K562 (cell line): ENCODE measurements around the gene PHF5A. TPM values are rescaled to one million over a fixed set of nuclear protein-coding genes. Genes with fewer than 3 reads are reported as not detected.

ENCODE experiments used
- E2F6 ChIP-seq, 2 experiments: IDR thresholded peaks; 2 replicates each; pipeline ENCODE4 v1.6.1; 2011; ENCODE audit warnings: borderline replicate concordance in 1 of 2, control low read depth in 1 of 2, low read depth in 1 of 2, low read length in 1 of 2, mild to moderate bottlenecking in 1 of 2, mixed read lengths in 1 of 2, moderate library complexity in 1 of 2; ENCODE audit not compliant: insufficient read depth in 1 of 2, insufficient read length in 1 of 2, poor library complexity in 1 of 2, severe bottlenecking in 1 of 2; ENCODE audit errors: extremely low read depth in 1 of 2
- ELF1 ChIP-seq: fragments of 200-800 bp; sonication (Bioruptor generic); IDR thresholded peaks from 2 replicates; pipeline ENCODE4 v1.6.1; 2016; ENCODE audit warnings: missing genetic modification characterization, missing compliant biosample characterization
- FOXO4 ChIP-seq: fragments of 450-650 bp; formaldehyde crosslinking; IDR thresholded peaks from 2 replicates; pipeline ENCODE4 v1.4.0; 2020; ENCODE audit warnings: mild to moderate bottlenecking, moderate library complexity
- GTF2A2 ChIP-seq: IDR thresholded peaks from 2 replicates; pipeline ENCODE4 v1.6.1; 2016; ENCODE audit warnings: mild to moderate bottlenecking, missing genetic modification characterization, missing compliant biosample characterization
- HDAC1 ChIP-seq, 2 experiments: fragments of 450-650 bp; IDR thresholded peaks; 2 replicates each; pipeline ENCODE4 v1.6.1; 2016 to 2017; ENCODE audit warnings: inconsistent platforms in 1 of 2, mild to moderate bottlenecking in 1 of 2, moderate library complexity in 1 of 2
- KAT8 ChIP-seq: fragments of 450-650 bp; IDR thresholded peaks from 2 replicates; pipeline ENCODE4 v1.6.1; 2016; ENCODE audit warnings: low read depth, mild to moderate bottlenecking
- MCM3 ChIP-seq: fragments of 450-650 bp; IDR thresholded peaks from 2 replicates; pipeline ENCODE4 v1.6.1; 2016
- NCOA6 ChIP-seq: fragments of 450-650 bp; IDR thresholded peaks from 2 replicates; pipeline ENCODE4 v1.6.1; 2017; ENCODE audit warnings: mild to moderate bottlenecking
- RBBP5 ChIP-seq: fragments of 200-600 bp; sonication (generic); IDR thresholded peaks from 2 replicates; pipeline ENCODE4 v1.6.1; 2012; ENCODE audit warnings: borderline replicate concordance, mild to moderate bottlenecking, low read length, control low read depth, inconsistent platforms; ENCODE audit not compliant: insufficient read depth, poor library complexity, severe bottlenecking
- SFPQ ChIP-seq: fragments of 200-400 bp; formaldehyde crosslinking; IDR thresholded peaks from 2 replicates; pipeline ENCODE4 v1.6.1; 2017; ENCODE audit warnings: mild to moderate bottlenecking, low read depth, low read length, moderate library complexity
- SMARCC2 ChIP-seq: fragments of 450-650 bp; IDR thresholded peaks from 2 replicates; pipeline ENCODE4 v1.6.1; 2017; ENCODE audit warnings: antibody characterized with exemption, moderate library complexity, mild to moderate bottlenecking, low read depth
- SRSF9 ChIP-seq: fragments of 200-400 bp; formaldehyde crosslinking; IDR thresholded peaks from 2 replicates; pipeline ENCODE4 v1.6.1; 2017; ENCODE audit warnings: low read depth, low read length, borderline replicate concordance
- STAT6 ChIP-seq: sonication (generic); formaldehyde crosslinking; IDR thresholded peaks from 2 replicates; pipeline ENCODE4 v1.8.1; 2023; ENCODE audit warnings: mild to moderate bottlenecking, missing genetic modification reagents
- ZBTB49 ChIP-seq: sonication (generic); formaldehyde crosslinking; IDR thresholded peaks from 2 replicates; pipeline ENCODE4 v1.8.0; 2022; ENCODE audit warnings: missing genetic modification reagents, mild to moderate bottlenecking, borderline replicate concordance
- ZNF23 ChIP-seq: fragments of 250-450 bp; sonication (Bioruptor Pico); IDR thresholded peaks from 2 replicates; pipeline ENCODE4 v1.4.0; 2020; ENCODE audit warnings: mild to moderate bottlenecking
- ZNF253 ChIP-seq: fragments of 250-450 bp; sonication (Bioruptor Pico); conservative IDR thresholded peaks from 2 replicates; pipeline ENCODE4 v1.6.1; 2021; ENCODE audit warnings: mild to moderate bottlenecking
- ZNF436 ChIP-seq: fragments of 250-450, 450-650 bp; sonication (Bioruptor Pico); formaldehyde crosslinking; IDR thresholded peaks from 2 replicates; pipeline ENCODE4 v1.7.0; 2020; ENCODE audit warnings: mild to moderate bottlenecking
- ZNF551 ChIP-seq: fragments of 250-450 bp; sonication (Bioruptor Pico); IDR thresholded peaks from 2 replicates; pipeline ENCODE4 v1.5.0; 2021; ENCODE audit warnings: mild to moderate bottlenecking, moderate library complexity
- polyA plus RNA-seq, 8 experiments: library from polyadenylated mRNA; depleted of rRNA in 4 of 8; stranded (reverse) in 5 of 8; unstranded in 3 of 8; fragments of >200 nt; fragmentation: Nextera tagmentation in 2 of 8; fragmentation: Illumina TruSeq in 1 of 8; extraction: Ambion mirVana in 2 of 8; extraction: Trizol in 1 of 8; gene quantifications; 2 replicates each; pipeline versions ENCODE4 v1.2.1 to v1.2.3, GENCODE V29; 2011 to 2014; ENCODE audit warnings: inconsistent platforms in 1 of 8, missing spikeins in 1 of 8
- total RNA-seq, 7 experiments: library from RNA; depleted of rRNA in 6 of 7; stranded (reverse); fragments of >200 nt in 6 of 7; fragmentation: Illumina TruSeq in 2 of 7; extraction: Trizol in 2 of 7; gene quantifications; 2 replicates each; pipeline versions ENCODE4 v1.2.1 to v1.2.3, GENCODE V29; 2011 to 2021; ENCODE audit warnings: low replicate concordance in 1 of 7

The PHF5A gene
- total and polyA plus RNA-seq, 9 of the 15 experiments (the other 6 are each of a cell fraction or from before 2014, with no cell fraction given): 14.2 to 144 (median 101) TPM

- peak; percentile 33 for TF ChIP-seq E2F6 (IDR thresholded peaks at IDR 0.05; ENCODE audit: borderline replicate concordance in 1 of 2, extremely low read depth in 1 of 2, insufficient read depth in 1 of 2, insufficient read length in 1 of 2, low read depth in 1 of 2, low read length in 1 of 2, poor library complexity in 1 of 2, severe bottlenecking in 1 of 2)
- no peak for TF ChIP-seq GTF2A2 (tag)
- TF ChIP-seq STAT6 (CRISPR knock-in tag): no peak
- no peak for TF ChIP-seq RBBP5
- TF ChIP-seq ELF1 (tag): no peak
- no peak for TF ChIP-seq SMARCC2
- no peak for TF ChIP-seq SRSF9
- no peak for TF ChIP-seq SFPQ
- TF ChIP-seq ZNF253: no peak
- TF ChIP-seq ZNF23 (CRISPR knock-in tag): no peak
- no peak for TF ChIP-seq FOXO4 (CRISPR knock-in tag)
- no peak for TF ChIP-seq MCM3
- no peak for TF ChIP-seq NCOA6
- TF ChIP-seq ZBTB49 (CRISPR knock-in tag): no peak
- no peak for TF ChIP-seq ZNF551
- peak in 1 of 2 experiments; percentile 65; a peak in 1 of 4 replicates for TF ChIP-seq HDAC1 (IDR thresholded peaks at IDR 0.05)
- no peak for TF ChIP-seq ZNF436 (CRISPR knock-in tag)
- no peak for TF ChIP-seq KAT8
These were observed 20.2 kb downstream of the PHF5A start (continued) for GRCh38 chr22:41448189-41448808.
